Nasal cavity respiratory epithelium epithelial cell of viscerocranial mucosa (primary cell): ENCODE results near the gene SIRT1. TPM values are rescaled to one million over a fixed set of nuclear protein-coding genes. Genes with fewer than 3 reads are reported as not detected.

Source experiments
- total RNA-seq: library from RNA; depleted of rRNA; stranded (reverse); fragments of >200 nt; gene quantifications from 2 replicates; pipeline ENCODE4 v1.2.3, GENCODE V29; 2014

SIRT1 gene
- total RNA-seq: 15.4 and 15.9 TPM in 2 replicates

DNA sequence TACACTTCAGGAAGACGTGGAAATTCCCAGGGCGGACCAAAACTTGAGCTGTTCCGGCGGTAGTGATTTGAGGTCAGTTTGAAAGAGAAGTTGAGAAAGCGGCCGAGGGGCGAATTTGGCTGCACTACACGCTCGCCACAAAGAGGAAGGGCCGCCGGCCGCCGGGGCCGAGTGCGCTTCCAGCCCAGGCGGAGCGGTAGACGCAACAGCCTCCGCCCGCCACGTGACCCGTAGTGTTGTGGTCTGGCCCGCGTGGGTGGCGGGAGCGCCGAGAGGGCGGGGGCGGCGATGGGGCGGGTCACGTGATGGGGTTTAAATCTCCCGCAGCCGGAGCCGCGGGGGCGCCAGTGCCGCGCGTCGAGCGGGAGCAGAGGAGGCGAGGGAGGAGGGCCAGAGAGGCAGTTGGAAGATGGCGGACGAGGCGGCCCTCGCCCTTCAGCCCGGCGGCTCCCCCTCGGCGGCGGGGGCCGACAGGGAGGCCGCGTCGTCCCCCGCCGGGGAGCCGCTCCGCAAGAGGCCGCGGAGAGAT is at the start of gene SIRT1:
Gene SIRT1 (plus strand): TSS at position 344 of the 529 bp plus-strand sequence. CDS start 66 bp downstream, at position 410.

DNA sequence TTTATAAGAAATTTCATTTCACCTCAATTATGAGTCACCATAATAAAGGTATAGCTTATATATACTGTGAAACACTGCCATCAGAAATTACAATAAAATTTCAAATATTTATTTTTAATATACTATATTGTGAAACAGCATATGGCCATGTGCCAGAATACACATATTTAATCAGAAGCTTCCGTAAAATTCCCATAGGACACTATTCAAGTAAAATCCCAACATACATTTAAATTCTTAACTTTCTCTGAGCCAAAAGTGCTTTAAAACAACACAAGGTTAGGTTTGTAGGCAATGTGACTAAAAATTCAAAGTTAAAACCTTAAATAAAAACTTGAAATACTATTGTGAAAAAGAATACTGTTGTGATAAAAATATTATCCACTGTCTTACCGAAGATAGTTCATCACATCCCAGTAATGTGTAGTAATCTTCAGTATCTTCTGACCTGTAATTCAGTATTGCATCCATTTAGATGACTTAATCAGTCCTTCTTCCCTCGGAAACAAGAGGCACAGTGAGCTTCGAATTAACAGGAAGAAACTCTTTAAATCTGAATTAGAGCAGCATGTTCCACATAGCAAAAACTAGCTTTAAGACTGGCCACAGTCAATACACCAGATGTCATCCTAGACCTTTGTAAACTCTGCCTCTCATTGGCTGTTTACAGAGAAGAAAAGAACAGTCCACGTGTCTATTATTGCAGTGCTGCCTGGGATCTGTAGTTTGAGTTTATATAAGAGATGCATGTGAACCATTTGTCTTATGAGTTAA is 46.7 kb upstream of the SIRT1 start, which contains the start of gene DNAJC12:
Gene DNAJC12 (minus strand): TSS at position 648 of the 774 bp plus-strand sequence. CDS start 177 bp downstream, at position 471.

Other genes with a start within 250 kb of the SIRT1 start
- gene CTNNA3, start 188.5 kb upstream of the SIRT1 start, total RNA-seq: under 0.01 and 0.21 TPM in 2 replicates
- gene DNAJC12, start 46.5 kb upstream of the SIRT1 start, total RNA-seq: 0.28 and 0.68 TPM in 2 replicates
- 42.4 and 63.2 TPM in 2 replicates for gene HERC4, start 190.6 kb downstream of the SIRT1 start, total RNA-seq
- under 0.01 TPM in 1 of 2 replicates, not detected in the other for gene MYPN, start 224.8 kb downstream of the SIRT1 start, total RNA-seq